Heart left ventricle (tissue), 13 donors: Measurements from ENCODE around the gene ANGPTL1.
"Not testable (repeated sequence)": the region's sequence is repeated elsewhere in the genome, so short reads cannot be mapped to it uniquely, and the experiment has no call there.

Source experiments
- CTCF ChIP-seq, 12 donors: fragments of 200-600 bp; sonication (generic) in 4 of 12; IDR thresholded peaks; one replicate each; pipeline versions ENCODE4 v1.5.0 to v1.8.0; 2018 to 2022; ENCODE audit warnings: antibody characterized with exemption in 12 of 12, mild to moderate bottlenecking in 5 of 12
- POLR2A ChIP-seq, 2 donors: fragments of 450-650 bp; IDR thresholded peaks; one replicate each; pipeline ENCODE4 v1.6.1; 2017; ENCODE audit warnings: antibody characterized with exemption in 2 of 2, mild to moderate bottlenecking in 2 of 2, moderate library complexity in 2 of 2
- donor health status: ischemic (EF 13 %, LVEDD 7.1; RV severe dilation, severe dysfunction).
- donor health status: DM: no; HTN: yes; CAD: no.
- donor health status: DM: no; HTN: no; CAD: no.
- donor health status: ischemic (EF 25% LVEDD 6.9; RV normal size, moderate dysfunction).
- donor health status: ischemic (EF 25% LVEDD 5.7; RV mildly dilated, moderate dysfunction).
- donor health status: ischemic (EF 35%, LVEDD 5.7; RV mildly dilated, moderate dysfunction).
- donor health status: nonischemic (EF 11% LVEDD 7.7; RV severe dilation, severe dysfunction).
- donor health status: DM: yes; HTN: yes; CAD: no.
- donor health status: PGD.
- donor health status: ischemic (EF 29% LVEDD 5.4; RV normal size, mild dysfunction).
- donor health status: nonischemic (EF 23%, LVEDD 6.1; RV moderate dilation, normal function).

GRCh38 chr1:178847919-178848318, 23.0 kb downstream of the ANGPTL1 start:
- TF ChIP-seq CTCF, POLR2A (IDR thresholded peaks at IDR 0.05): not testable (repeated sequence)
